Measurements from ENCODE around the gene SMAD9.

Gene SMAD9

GRCh38 chr13:36862722-36863121 is 57.3 kb downstream of the SMAD9 start:
- TF ChIP-seq FOXP2 (optimal IDR thresholded peaks at IDR 0.05; ENCODE audit: borderline replicate concordance, extremely low read depth, extremely low read length, insufficient read depth): no peak
- TF ChIP-seq SIN3A (IDR thresholded peaks at IDR 0.05; ENCODE audit: borderline replicate concordance, insufficient read depth, low read length): no peak
- no peak for TF ChIP-seq POLR2AphosphoS5 (IDR thresholded peaks at IDR 0.05; ENCODE audit: low read depth, low read length)
- no peak for TF ChIP-seq TAF1 (IDR thresholded peaks at IDR 0.05; ENCODE audit: borderline replicate concordance, insufficient read depth, low read length)
- TF ChIP-seq, protein P1, sequence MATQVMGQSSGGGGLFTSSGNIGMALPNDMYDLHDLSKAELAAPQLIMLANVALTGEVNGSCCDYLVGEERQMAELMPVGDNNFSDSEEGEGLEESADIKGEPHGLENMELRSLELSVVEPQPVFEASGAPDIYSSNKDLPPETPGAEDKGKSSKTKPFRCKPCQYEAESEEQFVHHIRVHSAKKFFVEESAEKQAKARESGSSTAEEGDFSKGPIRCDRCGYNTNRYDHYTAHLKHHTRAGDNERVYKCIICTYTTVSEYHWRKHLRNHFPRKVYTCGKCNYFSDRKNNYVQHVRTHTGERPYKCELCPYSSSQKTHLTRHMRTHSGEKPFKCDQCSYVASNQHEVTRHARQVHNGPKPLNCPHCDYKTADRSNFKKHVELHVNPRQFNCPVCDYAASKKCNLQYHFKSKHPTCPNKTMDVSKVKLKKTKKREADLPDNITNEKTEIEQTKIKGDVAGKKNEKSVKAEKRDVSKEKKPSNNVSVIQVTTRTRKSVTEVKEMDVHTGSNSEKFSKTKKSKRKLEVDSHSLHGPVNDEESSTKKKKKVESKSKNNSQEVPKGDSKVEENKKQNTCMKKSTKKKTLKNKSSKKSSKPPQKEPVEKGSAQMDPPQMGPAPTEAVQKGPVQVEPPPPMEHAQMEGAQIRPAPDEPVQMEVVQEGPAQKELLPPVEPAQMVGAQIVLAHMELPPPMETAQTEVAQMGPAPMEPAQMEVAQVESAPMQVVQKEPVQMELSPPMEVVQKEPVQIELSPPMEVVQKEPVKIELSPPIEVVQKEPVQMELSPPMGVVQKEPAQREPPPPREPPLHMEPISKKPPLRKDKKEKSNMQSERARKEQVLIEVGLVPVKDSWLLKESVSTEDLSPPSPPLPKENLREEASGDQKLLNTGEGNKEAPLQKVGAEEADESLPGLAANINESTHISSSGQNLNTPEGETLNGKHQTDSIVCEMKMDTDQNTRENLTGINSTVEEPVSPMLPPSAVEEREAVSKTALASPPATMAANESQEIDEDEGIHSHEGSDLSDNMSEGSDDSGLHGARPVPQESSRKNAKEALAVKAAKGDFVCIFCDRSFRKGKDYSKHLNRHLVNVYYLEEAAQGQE (IDR thresholded peaks at IDR 0.05; ENCODE audit: insufficient read depth in 1 of 2, low read depth in 2 of 2, low read length in 2 of 2): no peak

DNA sequence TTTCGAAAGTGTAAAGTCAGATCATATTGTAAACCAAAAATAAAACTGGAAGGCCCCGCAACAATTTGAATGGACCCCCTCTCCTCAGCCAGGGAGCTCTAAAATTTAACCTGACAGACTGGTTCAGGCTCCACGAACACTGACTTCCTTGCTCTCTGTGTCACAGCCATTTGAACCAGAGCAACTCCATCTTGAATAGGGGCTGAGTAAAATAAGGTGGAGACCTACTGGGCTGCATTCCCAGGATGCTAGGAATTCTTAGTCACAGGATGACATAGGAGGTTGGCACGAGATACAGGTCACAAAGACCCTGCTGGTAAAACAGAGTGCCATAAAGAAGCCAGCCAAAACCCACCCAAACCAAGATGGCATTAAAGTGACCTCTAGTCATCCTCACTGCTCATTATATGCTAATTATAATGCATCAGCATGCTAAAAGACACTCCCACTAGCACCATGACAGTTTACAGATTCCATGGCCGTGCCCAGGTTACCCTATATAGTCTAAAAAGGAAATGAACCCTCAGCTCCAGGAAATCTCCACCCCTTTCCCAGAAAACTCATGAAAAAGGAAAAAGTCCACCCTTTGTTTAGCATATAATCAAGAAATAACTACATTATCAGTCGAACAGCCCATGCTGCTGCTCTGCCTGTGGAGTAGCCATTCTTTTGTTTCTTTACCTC is 57.9 kb downstream of the SMAD9 start:
- TF ChIP-seq FOXP2 (optimal IDR thresholded peaks at IDR 0.05; ENCODE audit: borderline replicate concordance, extremely low read depth, extremely low read length, insufficient read depth): no peak
- TF ChIP-seq SIN3A (IDR thresholded peaks at IDR 0.05; ENCODE audit: borderline replicate concordance, insufficient read depth, low read length): no peak
- no peak for TF ChIP-seq TAF1 (IDR thresholded peaks at IDR 0.05; ENCODE audit: borderline replicate concordance, insufficient read depth, low read length)
- TF ChIP-seq POLR2AphosphoS5 (IDR thresholded peaks at IDR 0.05; ENCODE audit: low read depth, low read length): no peak
- TF ChIP-seq, protein P1 (IDR thresholded peaks at IDR 0.05; ENCODE audit: insufficient read depth in 1 of 2, low read depth in 2 of 2, low read length in 2 of 2): no peak

DNA sequence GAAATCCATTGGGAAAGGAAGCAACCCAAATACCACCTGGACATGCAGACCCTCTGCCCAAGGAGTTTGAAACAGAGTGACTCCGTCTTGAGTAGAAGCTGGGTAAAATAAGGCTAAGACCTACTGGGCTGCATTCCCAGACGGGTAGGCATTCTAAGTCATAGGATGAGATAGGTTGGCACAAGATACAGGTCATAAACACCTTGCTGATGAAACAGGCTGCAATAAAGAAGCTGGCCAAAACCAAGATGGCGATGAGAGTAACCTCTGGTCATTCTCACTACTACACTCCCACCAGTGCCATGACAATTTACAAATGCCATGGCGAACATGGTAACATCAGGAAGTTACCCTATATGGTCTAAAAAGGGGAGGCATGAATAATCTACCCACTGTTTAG is 60.8 kb downstream of the SMAD9 start:
- TF ChIP-seq FOXP2 (optimal IDR thresholded peaks at IDR 0.05; ENCODE audit: borderline replicate concordance, extremely low read depth, extremely low read length, insufficient read depth): no peak
- TF ChIP-seq POLR2AphosphoS5 (IDR thresholded peaks at IDR 0.05; ENCODE audit: low read depth, low read length): no peak
- no peak for TF ChIP-seq TAF1 (IDR thresholded peaks at IDR 0.05; ENCODE audit: borderline replicate concordance, insufficient read depth, low read length)
- TF ChIP-seq, protein P1 (IDR thresholded peaks at IDR 0.05; ENCODE audit: insufficient read depth in 1 of 2, low read depth in 2 of 2, low read length in 2 of 2): no peak
- no peak for TF ChIP-seq SIN3A (IDR thresholded peaks at IDR 0.05; ENCODE audit: borderline replicate concordance, insufficient read depth, low read length)

DNA sequence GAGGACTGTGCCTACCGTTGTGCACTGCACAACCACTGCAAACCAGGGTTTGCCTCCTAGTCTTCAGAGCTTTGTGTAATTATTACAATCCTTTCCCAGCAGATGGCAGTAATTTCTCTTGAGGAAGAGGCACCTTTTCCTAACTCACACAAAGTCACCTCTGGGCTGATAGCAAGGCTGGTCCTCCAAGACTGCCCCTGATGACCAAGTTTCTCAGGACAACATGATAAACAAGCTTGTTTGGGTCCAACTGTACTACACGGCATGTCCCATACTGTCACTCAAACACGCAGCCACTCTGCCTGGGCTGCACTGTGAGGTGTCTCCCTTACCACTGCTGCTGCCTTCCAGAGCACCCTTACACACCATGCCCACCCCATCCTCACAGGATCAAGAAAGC is 61.7 kb downstream of the SMAD9 start:
- TF ChIP-seq FOXP2 (optimal IDR thresholded peaks at IDR 0.05; ENCODE audit: borderline replicate concordance, extremely low read depth, extremely low read length, insufficient read depth) (no peak), SIN3A (IDR thresholded peaks at IDR 0.05; ENCODE audit: borderline replicate concordance, insufficient read depth, low read length) (no peak), TAF1 (IDR thresholded peaks at IDR 0.05; ENCODE audit: borderline replicate concordance, insufficient read depth, low read length) (no peak), POLR2AphosphoS5 (IDR thresholded peaks at IDR 0.05; ENCODE audit: low read depth, low read length) (no peak)
- TF ChIP-seq, protein P1 (IDR thresholded peaks at IDR 0.05; ENCODE audit: insufficient read depth in 1 of 2, low read depth in 2 of 2, low read length in 2 of 2): no peak
